Esophagus squamous epithelium (tissue), 4 donors: ENCODE results near the gene LMAN1L.

Experiments used
- POLR2A ChIP-seq, 4 donors: fragments of 450-650 bp; IDR thresholded peaks; one replicate each; pipeline ENCODE4 v1.6.1; 2017; ENCODE audit warnings: antibody characterized with exemption in 4 of 4, mild to moderate bottlenecking in 4 of 4, moderate library complexity in 3 of 4
- TF ChIP-seq, protein P1 (sequence below), 6 experiments: fragments of 450-650 bp in 4 of 6; fragments of 200-600 bp in 2 of 6; sonication (generic) in 2 of 6; IDR thresholded peaks; one replicate each; pipeline ENCODE4 v1.5.1; 2016 to 2019; ENCODE audit warnings: antibody characterized with exemption in 6 of 6, mild to moderate bottlenecking in 4 of 6, moderate library complexity in 4 of 6

DNA sequence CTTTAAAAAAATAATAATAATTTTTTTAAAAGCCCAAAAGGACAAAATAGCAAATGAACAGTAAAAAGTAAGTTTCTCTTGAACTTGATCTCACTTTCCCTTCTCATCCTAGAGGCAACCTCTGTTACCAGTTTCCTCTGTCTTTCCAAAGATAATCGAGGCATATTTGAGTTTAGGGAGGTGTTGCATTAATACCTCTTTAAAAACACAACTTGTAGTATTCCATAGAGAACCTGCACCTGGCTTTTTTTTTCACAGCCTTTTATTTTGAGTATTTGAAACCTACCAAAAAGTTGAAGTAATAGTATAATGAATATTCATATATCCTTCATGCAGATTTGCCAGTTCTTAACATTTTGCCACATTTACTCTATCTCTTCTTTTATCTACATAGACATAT is 21.6 kb upstream of the LMAN1L start:
- TF ChIP-seq, protein P1, sequence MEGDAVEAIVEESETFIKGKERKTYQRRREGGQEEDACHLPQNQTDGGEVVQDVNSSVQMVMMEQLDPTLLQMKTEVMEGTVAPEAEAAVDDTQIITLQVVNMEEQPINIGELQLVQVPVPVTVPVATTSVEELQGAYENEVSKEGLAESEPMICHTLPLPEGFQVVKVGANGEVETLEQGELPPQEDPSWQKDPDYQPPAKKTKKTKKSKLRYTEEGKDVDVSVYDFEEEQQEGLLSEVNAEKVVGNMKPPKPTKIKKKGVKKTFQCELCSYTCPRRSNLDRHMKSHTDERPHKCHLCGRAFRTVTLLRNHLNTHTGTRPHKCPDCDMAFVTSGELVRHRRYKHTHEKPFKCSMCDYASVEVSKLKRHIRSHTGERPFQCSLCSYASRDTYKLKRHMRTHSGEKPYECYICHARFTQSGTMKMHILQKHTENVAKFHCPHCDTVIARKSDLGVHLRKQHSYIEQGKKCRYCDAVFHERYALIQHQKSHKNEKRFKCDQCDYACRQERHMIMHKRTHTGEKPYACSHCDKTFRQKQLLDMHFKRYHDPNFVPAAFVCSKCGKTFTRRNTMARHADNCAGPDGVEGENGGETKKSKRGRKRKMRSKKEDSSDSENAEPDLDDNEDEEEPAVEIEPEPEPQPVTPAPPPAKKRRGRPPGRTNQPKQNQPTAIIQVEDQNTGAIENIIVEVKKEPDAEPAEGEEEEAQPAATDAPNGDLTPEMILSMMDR (IDR thresholded peaks at IDR 0.05), result no peak
- no peak for TF ChIP-seq POLR2A (IDR thresholded peaks at IDR 0.05)
